Epithelial cell of proximal tubule (primary cell): Measurements from ENCODE around the gene UNK. TPM values are rescaled to one million over a fixed set of nuclear protein-coding genes. Genes with fewer than 3 reads are reported as not detected.

Experiments
- DNase-seq: peaks from one replicate; pipeline ENCODE4 v3.0.0-alpha.2; 2011; ENCODE audit warnings: low read depth
- H3K4me3 ChIP-seq: 2 replicates; pipeline ENCODE4 v1.5.1; 2011; ENCODE audit warnings: low read depth, mild to moderate bottlenecking, low read length
- CTCF ChIP-seq: conservative IDR thresholded peaks from 2 replicates; pipeline ENCODE4 v1.5.1; 2012; ENCODE audit warnings: low read depth, mild to moderate bottlenecking, low read length
- total RNA-seq: library from RNA; depleted of rRNA; stranded (reverse); fragments of >200 nt; gene quantifications from 2 replicates; pipeline ENCODE4 v1.2.3, GENCODE V29; 2015

The UNK gene
- total RNA-seq, 1 donor from 2014 or later: 19.4 TPM

GRCh38 chr17:75844530-75845057, 60.0 kb downstream of the UNK start:
- no peak for TF ChIP-seq CTCF
- DNase-seq: no peak
- H3K4me3 ChIP-seq: no peak overlapping the region

- no peak overlapping the region for H3K4me3 ChIP-seq
- TF ChIP-seq CTCF: peak; percentile 72
Observed at GRCh38 chr17:75845058-75845711, 60.6 kb downstream of the UNK start.

GRCh38 chr17:75845933-75846691, 61.5 kb downstream of the UNK start:
- no peak for DNase-seq
- no peak overlapping the region for H3K4me3 ChIP-seq
- no peak for TF ChIP-seq CTCF

More at GRCh38 chr17:75845058-75845711, 60.6 kb downstream of the UNK start:
- no peak for DNase-seq

- DNase-seq: no peak
- no peak overlapping the region for H3K4me3 ChIP-seq
- no peak for TF ChIP-seq CTCF
Observed at GRCh38 chr17:75846692-75847613, 62.3 kb downstream of the UNK start.

- TF ChIP-seq CTCF: no peak
- DNase-seq: no peak
- no peak overlapping the region for H3K4me3 ChIP-seq
Observed at GRCh38 chr17:75847614-75848522, 63.3 kb downstream of the UNK start.
